DMS53 treated with DMSO at 0.1 percent for 48 hours (cell line): ENCODE measurements around the gene CARS2.
"Not testable (repeated sequence)": the region's sequence is repeated elsewhere in the genome, so short reads cannot be mapped to it uniquely, and the experiment has no call there.

Source experiments
- DNase-seq: peaks from one replicate; lab custom pipeline; 2025; ENCODE audit not compliant: unreplicated experiment; lab: John Stamatoyannopoulos, UW

Gene CARS2, protein sequence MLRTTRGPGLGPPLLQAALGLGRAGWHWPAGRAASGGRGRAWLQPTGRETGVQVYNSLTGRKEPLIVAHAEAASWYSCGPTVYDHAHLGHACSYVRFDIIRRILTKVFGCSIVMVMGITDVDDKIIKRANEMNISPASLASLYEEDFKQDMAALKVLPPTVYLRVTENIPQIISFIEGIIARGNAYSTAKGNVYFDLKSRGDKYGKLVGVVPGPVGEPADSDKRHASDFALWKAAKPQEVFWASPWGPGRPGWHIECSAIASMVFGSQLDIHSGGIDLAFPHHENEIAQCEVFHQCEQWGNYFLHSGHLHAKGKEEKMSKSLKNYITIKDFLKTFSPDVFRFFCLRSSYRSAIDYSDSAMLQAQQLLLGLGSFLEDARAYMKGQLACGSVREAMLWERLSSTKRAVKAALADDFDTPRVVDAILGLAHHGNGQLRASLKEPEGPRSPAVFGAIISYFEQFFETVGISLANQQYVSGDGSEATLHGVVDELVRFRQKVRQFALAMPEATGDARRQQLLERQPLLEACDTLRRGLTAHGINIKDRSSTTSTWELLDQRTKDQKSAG

DNA sequence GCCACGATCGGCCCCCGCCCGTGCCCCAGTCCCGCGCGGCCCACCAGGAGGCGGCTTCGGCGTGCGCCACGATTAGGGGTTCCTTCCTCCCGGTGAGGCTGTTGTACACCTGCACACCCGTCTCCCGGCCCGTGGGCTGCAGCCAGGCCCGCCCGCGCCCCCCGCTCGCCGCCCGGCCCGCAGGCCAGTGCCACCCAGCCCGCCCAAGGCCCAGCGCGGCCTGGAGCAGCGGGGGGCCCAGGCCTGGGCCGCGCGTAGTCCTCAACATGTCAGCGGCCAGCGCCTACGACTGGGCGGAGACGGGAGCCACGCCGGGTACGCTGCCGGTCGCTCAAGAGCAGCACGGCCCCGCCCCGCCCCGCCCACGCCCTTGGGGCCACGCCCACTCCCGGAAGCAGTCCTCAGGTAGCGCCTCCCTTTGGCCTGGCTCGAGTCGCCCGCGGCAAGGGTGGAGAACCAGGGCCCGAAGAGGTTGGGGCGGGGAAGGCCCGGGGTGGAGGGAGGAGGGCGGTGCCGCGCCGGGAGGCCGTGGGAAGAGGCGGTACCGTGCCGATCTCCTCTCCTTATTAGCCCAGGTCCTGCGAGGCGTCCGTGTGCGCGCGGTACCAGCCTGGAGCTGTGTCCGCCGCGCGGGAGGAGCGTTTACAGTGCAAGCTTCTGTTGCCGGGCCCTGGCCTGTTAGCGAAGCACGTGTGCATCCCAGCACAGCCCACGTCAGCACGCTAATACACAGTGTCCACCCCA, at the start of gene CARS2:
TSS of gene CARS2 (minus strand) at position 291 of the 744 bp plus-strand sequence. CDS start at position 268, 23 bp downstream.
- peak; percentile 58 for DNase-seq

DNA sequence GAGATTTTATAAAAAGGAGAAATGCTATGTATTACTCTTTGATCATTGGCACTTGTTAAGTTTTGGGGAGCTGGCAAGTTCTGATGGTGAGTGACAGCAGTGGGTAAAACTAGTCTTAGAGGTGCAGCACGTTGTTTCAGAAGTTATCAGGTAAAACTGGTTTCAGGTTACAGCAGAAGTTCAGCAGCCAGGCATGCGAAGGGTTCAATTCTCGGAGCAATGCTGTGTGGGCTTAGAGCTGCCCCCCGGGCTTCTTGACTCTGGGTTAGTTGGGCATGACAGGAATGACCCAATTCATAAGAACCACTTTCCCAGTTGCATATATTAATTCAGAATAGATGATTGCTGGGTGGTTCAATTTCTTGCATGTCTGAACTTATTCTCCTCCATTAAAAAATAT, 42.4 kb upstream of the CARS2 start:
- DNase-seq, result no peak

DNA sequence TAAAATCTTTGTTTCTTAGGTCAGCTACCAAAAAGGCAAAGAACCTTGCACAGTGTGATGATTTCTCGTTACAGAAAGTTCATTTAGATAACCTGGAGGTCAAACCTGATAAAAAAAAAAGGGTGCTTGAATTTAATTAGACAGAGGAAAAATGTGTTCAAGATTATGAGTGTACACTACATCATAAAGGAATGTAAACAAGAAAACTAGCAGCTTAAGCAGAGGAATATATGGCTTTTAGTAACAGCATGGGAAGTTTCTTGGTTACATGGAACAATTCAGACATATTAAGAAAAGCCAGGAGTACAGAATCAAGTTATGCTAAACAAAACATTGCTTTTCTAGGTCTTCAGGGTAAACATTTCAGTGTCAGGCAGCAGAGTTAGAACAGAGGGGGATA, 40.5 kb upstream of the CARS2 start:
- DNase-seq, result no peak

DNA sequence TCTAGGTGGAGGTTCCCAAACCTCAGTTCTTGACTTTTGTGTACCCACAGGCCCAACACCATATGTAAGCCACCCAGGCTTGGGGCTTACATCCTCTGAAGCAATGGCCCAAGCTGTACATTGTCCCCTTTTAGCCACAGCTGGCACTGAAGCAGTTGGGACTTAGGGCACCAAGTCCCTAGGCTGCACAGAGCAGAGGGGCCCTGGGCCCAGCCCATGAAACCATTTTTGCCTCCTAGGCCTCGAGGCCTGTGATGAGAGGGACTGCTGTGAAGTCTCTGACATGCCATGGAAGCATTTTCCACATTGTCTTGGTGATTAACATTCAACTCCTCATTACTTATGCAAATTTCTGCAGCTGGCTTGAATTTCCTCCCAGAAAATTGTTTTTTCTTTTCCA, 37.8 kb upstream of the CARS2 start:
- DNase-seq, result no peak

DNA sequence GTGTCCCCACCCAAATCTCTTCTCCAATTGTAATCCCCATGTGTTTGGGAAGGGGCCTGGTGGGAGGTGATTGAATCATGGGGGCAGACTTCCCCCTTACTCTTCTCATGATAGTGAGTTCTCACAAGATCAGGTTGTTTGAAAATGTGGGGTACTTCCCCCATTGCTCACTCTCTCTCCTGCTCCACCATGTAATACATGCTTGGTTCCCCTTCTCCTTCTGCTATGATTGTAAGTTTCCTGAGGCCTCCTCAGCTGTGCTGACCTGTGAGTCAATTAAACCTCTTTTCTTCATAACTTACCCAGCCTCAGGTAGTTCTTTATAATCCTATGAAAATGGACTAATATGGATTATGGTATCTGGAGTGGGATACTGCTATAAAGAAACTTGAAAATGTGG, 31.6 kb upstream of the CARS2 start:
- DNase-seq, result no peak

DNA sequence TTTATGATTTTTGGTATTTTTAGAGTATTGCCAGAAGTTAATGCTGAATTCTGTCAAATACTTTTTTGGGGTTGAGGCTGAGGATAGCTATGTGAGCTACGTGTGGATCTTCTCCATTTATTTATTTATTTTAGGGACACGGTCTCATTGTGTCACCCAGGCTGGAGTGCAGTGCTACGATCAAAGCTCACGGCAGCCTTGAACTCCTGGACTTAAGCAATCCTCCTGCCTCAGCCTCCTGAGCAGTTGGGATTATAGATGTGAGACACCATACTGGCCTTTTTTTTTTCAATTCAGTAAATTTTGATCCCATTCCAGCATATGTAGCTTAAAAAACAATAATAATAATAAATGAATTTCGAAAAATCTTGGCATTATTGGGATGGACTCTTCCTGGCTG, 28.6 kb upstream of the CARS2 start:
- DNase-seq, result no peak

DNA sequence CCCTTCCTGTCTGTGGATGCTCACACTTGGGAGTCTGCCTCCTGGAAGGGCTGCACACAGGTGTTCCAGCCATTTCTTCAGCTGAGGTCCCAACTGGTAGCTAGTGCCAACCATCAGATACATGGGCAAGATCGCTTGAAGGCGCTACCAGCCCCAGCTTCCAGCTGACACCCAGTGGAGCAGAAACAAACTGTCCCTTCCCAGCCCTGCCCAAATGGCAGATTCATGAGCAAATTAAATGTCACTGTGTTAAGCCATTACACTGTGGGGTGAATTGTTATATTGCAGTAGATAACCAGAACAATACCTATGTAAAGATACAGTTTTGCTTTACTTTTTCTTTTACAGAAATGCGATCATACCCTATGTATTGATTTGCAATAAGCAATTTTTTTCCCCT, 25.2 kb upstream of the CARS2 start:
- DNase-seq, result no peak

DNA sequence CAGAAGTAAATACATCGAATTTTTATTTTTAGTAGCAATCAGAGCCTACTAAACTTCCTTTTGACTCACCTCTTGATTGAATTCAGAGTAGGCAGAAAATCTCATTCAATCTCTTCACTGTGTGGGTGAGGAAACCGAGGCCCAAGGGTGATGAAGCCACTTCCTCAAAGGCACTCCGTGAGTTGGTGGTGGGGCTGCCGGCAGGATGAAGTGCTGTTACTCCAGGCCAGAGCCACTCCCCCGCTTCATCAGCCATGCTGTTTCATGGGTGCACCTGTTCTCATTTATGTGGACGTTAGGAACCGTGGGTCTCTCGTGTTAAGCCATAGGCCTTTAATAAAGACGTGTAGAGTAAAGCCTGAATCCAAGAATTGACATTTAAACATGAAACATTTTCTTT, 20.8 kb upstream of the CARS2 start:
- DNase-seq, result no peak

DNA sequence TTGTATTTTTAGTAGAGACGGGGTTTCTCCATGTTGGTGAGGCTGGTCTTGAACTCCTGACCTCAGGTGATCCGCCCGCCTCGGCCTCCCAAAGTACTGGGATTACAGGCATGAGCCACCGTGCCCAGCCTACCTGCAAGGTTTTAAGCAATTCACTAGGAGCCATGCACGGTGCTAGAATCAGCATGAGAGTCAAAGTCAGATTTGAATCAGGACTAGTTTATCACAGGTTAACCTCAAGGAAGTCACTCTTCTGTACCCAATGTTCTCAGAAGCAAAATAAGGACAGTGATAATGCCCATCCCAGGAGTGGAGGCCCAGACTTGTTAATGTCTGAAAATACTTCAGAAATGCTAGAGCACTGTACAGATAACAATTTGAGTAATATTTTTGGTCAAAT, 20.2 kb upstream of the CARS2 start:
- not testable (repeated sequence) for DNase-seq

DNA sequence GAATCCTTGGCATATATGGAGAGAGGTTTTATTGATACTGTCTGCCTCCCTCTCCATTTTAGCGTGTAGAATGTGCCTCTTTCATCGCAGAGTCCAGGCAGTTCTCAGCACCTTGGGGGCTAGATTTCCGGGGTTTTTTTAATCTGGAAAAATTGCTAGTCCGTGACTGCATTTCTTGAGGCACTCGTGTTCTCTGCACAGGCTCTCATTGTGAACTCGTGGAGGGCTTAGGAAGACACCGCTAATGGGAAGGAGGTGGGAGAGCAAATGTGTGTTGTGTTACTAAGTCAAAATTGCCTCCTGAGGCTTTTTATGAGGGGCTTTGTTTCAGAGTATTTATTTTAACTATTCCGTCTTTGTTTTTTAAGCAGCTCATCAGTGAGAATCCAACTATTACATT, 17.7 kb upstream of the CARS2 start:
- no peak for DNase-seq

DNA sequence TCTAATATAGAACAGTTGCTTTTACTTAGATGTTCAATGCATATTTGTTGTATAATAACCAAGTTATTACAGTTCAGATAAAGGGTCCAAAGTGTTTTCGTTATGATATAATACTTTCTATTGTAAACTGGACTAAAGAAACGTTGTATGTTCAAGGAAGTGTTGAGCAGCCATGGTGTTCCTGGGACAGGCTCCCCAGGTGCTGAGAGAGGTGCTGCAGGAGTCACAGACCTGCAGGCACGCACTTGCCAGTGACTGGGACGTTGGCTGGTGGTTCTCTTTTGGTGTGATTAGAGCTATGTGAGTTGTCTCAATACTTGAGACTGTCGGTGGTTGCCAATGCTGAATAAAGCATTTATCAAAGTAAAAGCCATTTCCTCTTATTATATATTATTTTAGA, 17.1 kb upstream of the CARS2 start:
- DNase-seq, result no peak

DNA sequence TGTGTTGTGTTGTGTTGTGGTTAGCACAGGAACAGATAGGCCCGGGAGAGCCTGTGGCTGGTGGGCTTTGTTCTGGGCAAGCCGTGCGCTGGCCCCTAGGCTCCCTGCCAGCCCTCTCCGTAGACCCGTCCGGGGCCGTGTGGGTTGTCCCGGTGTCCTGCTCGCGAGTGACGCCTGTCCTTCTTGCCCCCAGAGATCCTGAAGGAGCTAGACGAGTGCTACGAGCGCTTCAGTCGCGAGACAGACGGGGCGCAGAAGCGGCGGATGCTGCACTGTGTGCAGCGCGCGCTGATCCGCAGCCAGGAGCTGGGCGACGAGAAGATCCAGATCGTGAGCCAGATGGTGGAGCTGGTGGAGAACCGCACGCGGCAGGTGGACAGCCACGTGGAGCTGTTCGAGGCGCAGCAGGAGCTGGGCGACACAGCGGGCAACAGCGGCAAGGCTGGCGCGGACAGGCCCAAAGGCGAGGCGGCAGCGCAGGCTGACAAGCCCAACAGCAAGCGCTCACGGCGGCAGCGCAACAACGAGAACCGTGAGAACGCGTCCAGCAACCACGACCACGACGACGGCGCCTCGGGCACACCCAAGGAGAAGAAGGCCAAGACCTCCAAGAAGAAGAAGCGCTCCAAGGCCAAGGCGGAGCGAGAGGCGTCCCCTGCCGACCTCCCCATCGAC, 13.3 kb upstream of the CARS2 start:
- no peak for DNase-seq

DNA sequence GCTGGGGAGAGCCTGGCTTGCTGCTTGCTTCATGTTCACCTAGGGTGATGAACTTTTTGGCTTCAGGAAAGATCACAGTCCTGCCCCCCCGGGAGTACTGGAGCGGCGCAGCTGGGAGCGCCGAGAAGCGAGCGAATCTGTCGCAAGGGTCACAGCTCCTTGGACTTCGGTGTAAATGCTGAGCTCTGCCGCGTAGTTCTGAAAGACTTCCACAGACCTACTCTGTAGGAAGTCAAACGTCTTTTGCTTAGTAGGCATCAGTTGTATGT, 10.3 kb upstream of the CARS2 start:
- no peak for DNase-seq

DNA sequence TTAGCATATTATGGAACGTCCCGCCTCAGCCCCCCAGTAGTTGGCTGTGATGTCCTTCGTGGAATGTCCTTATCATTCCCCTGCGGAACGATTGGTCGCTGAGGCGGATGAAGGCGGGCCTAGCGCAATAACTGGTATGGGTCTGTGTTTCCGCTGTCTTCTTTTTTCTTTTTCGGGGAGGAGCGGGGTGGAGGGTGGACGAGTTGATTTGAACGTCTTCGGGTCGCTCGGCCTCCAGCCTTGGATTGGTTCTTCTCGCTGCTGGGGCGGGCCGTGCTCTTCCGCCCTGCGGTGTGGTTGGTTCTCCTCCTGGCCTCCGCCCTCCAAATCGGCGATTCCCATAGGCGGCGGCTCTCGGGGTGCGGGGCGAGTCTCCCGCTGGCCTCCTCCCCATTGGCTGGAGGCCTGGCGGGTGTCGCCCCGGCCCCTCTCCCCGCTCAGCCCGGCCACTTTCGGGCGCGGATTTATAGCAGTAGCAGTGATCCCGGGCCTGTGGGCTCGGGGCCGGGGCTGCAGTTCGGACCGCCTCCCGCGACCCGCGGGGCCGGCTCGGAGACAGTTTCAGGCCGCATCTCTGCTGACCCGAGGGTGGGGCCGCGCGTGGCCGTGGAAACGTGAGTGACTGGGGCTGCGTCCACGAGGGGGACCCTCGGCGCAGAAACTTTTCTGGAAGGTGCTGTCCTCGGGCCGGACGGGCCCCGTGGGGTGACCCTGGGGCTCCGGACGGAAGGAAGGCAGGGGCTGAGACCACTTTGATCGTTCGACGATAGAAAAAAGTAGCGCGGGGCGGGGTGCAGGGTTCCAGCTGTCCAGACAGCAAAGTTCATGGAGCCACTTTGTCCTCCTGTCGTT, 9.7 kb upstream of the CARS2 start:
- peak; percentile 76 for DNase-seq

DNA sequence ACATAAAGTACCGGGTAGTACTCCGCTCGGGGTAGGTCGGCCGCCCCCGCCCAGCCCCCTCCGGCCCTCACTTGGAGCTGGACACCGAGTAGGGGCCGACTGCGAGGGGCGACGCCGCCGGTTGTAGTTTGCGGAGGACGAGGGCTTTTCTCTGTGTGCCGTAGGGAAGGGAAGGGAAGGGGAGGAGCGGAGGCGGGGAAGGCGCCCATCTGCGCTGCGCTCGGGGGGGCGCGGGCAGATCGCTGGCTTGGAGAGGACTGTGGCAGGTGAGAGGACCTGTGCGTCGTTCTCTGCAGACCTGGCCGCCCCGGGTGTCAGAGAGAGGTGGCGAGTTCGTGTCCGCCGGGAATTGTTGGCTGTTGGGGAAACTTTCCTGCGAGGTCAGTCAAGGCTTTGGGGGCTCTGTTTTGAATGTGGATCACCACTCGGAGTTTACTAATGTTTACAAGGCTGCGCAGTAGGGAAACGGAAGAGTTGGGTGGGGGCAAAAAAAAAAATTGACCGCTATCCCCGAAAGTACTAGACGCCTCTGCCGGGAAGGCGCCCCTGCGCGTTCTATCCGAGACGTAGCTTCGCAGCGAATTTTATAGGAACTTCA, 9.0 kb upstream of the CARS2 start:
- DNase-seq, result peak; percentile 10

DNA sequence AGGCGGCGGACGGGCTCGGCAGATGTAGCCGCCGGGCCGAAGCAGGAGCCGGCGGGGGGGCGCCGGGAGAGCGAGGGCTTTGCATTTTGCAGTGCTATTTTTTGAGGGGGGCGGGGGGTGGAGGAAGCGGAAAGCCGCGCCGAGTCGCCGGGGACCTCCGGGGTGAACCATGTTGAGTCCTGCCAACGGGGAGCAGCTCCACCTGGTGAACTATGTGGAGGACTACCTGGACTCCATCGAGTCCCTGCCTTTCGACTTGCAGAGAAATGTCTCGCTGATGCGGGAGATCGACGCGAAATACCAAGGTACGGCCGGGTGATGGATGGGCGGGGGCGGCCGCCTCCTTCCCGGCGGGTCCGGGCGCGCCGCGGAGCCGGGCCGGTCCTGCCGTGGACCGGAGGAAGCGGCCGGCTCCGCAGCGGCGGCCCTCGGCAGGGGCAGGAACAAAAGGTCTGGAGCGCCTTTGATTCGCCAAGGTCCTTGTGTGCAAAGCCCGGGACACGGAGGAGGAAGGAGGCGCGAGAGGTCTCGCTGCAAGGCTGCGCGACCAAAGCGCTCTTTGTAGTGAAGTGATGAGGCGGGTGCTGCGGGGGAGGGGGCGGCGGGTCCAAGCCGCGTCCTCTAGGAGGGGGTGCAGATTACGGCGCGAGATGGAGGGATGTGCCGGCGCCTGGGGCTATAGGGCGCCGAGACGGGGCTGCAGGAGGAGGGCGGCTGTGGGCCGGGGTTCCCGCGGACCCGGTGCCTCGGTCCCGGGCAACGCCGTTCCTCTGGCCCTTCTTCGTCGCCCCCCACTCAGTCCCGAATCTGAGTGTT, 8.3 kb upstream of the CARS2 start:
- no peak for DNase-seq

DNA sequence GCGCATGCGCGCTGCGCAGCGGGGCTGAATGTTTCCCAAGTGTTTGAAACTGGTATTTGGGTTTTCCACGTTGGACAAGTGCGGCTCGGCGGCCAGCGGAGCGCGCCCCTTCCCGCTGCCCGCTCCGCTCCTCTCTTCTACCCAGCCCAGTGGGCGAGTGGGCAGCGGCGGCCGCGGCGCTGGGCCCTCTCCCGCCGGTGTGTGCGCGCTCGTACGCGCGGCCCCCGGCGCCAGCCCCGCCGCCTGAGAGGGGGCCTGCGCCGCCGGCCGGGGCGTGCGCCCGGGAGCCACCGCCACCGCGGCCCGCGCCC, 7.7 kb upstream of the CARS2 start, which contains the start of gene ING1:
TSS of gene ING1 (plus strand) at position 59 of the 311 bp plus-strand sequence. CDS start 450 bp downstream, outside the sequence.
- no peak for DNase-seq

DNA sequence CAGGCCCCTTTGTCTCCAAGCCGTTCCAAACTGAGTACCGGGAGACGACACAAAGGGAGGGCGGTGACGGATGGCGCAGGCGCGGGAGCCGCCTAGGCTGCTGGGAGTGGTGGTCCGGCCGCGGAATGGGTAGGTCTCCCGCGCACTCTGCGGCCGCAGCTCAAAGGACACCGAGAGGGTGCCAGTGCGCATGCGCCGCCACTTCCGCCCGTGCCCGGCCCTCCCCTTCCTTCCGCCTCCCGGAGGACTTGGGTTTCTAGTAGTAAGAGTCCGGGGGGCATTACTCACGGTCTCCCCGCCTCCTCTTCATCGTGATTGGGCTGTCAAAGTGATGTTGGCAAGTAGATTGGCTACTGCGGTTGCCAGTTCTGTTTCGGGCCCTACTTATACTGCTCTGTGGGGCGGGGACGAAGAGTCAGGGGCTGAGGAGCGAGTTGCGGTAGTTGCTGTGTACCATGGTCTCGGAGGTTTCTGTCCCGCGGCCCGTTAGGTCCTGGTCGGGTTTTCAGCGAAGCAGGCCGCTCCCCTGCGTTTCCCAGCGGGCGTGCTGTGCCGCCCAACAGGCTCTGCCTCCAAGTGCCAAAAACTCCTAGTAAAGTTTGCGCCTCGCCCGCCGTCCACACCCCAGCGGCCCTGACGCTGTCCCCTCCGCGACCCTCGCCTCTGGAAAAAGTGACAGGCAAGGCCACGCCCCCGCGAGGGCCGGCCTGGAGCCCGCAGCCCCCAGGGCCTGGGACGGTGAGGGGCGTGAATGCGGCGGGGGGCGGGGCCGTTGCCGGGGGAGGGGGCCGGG, 7.1 kb upstream of the CARS2 start:
- peak; percentile 76 for DNase-seq
